Uterus (tissue), 4 donors: Measurements from ENCODE around the gene SH3BGR. TPM values are rescaled to one million over a fixed set of nuclear protein-coding genes. Genes with fewer than 3 reads are reported as not detected.

ENCODE experiments used
- DNase-seq, 2 donors: peaks; one replicate each; pipeline ENCODE4 v3.0.0-alpha.2; 2019 to 2020
- H3K27ac ChIP-seq, 2 donors: fragments of 200-600 bp; sonication (generic); 1 replicate in 1 of 2; 2 replicates in 1 of 2; pipeline ENCODE4 v1.5.1; 2016 to 2018
- H3K27me3 ChIP-seq, 2 donors: fragments of 200-600 bp; sonication (generic); one replicate each; pipeline ENCODE4 v1.5.1; 2018 to 2019; ENCODE audit warnings: control low read depth in 1 of 2
- H3K36me3 ChIP-seq, 2 donors: fragments of 200-600 bp; sonication (generic); one replicate each; pipeline ENCODE4 v1.5.1; 2019; ENCODE audit warnings: control low read depth in 1 of 2
- H3K4me1 ChIP-seq, 2 donors: fragments of 200-600 bp; sonication (generic); one replicate each; pipeline ENCODE4 v1.5.1; 2018 to 2019; ENCODE audit warnings: control low read depth in 1 of 2
- H3K4me3 ChIP-seq, 2 donors: fragments of 200-600 bp; sonication (generic); 1 replicate in 1 of 2; 2 replicates in 1 of 2; pipeline ENCODE4 v1.5.1; 2018 to 2019; ENCODE audit warnings: mild to moderate bottlenecking in 1 of 2
- H3K9me3 ChIP-seq, 2 donors: fragments of 200-600 bp; sonication (generic); one replicate each; pipeline ENCODE4 v1.5.1; 2019; ENCODE audit warnings: control low read depth in 1 of 2
- CTCF ChIP-seq, 4 experiments: fragments of 200-600 bp in 2 of 4; fragments of 450-650 bp in 2 of 4; sonication (generic) in 2 of 4; IDR thresholded peaks; one replicate each; pipeline ENCODE4 v1.5.1; 2016 to 2019; ENCODE audit warnings: antibody characterized with exemption in 4 of 4, mild to moderate bottlenecking in 2 of 4, moderate library complexity in 1 of 4
- POLR2A ChIP-seq, 2 donors: fragments of 450-650 bp; IDR thresholded peaks; one replicate each; pipeline ENCODE4 v1.6.1; 2016; ENCODE audit warnings: antibody characterized with exemption in 2 of 2, mild to moderate bottlenecking in 1 of 2, moderate library complexity in 1 of 2
- intact Hi-C: fragments of 100-400 bp; cut with DNase I; formaldehyde crosslinking; loops from one replicate; pipeline ENCODE4 v1.15.1; 2023; ENCODE audit warnings: low total_unique reads
- total RNA-seq, 4 donors: library from RNA; depleted of rRNA in 3 of 4; stranded (reverse); fragments of >200 nt in 3 of 4; gene quantifications; one replicate each; pipeline versions ENCODE4 v1.1.0 to v1.2.4, GENCODE V29; 2014 to 2023
- donor health status: DM: yes; HTN: yes; CAD: no.

Gene SH3BGR
- total RNA-seq, 4 donors from 2014 or later: 1.1 to 27.9 (median 8.1) TPM; not detected in 1

- no peaks in the 10 kb centered on the region for H3K4me1 ChIP-seq
- intact Hi-C loops: loop anchor here (10.0 kb wide), 1 partner anchor 191 kb away; no protein-coding TSS in a partner anchor
- no peak overlapping the region for H3K4me3 ChIP-seq
- no peaks in the 10 kb centered on the region for H3K27me3 ChIP-seq
- H3K9me3 ChIP-seq: no peaks in the 10 kb centered on the region
- TF ChIP-seq CTCF (IDR thresholded peaks at IDR 0.05) (no peak), POLR2A (IDR thresholded peaks at IDR 0.05) (no peak)
- H3K36me3 ChIP-seq: no peaks in the 10 kb centered on the region
- DNase-seq: no peak
- H3K27ac ChIP-seq: no peak overlapping the region
Observed at GRCh38 chr21:39523399-39523798, 71.6 kb downstream of the SH3BGR start.

GRCh38 chr21:39523915-39524314 lies 72.1 kb downstream of the SH3BGR start:
- no peak overlapping the region for H3K27ac ChIP-seq
- TF ChIP-seq POLR2A (IDR thresholded peaks at IDR 0.05): no peak
- no peak for TF ChIP-seq CTCF (IDR thresholded peaks at IDR 0.05)
- H3K4me1 ChIP-seq: no peaks in the 10 kb centered on the region
- no peaks in the 10 kb centered on the region for H3K27me3 ChIP-seq
- intact Hi-C loops: loop anchor here (10.0 kb wide), 1 partner anchor 191 kb away; no protein-coding TSS in a partner anchor
- H3K36me3 ChIP-seq: no peaks in the 10 kb centered on the region
- no peak for DNase-seq
- no peak overlapping the region for H3K4me3 ChIP-seq
- no peaks in the 10 kb centered on the region for H3K9me3 ChIP-seq

GRCh38 chr21:39525129-39525528 lies 73.4 kb downstream of the SH3BGR start:
- Histone ChIP-seq H3K4me3 (no peak overlapping the region), H3K4me1 (no peaks in the 10 kb centered on the region), H3K36me3 (no peaks in the 10 kb centered on the region), H3K9me3 (no peaks in the 10 kb centered on the region), H3K27me3 (no peaks in the 10 kb centered on the region), H3K27ac (no peak overlapping the region)
- intact Hi-C loops: loop anchor here (10.0 kb wide), 1 partner anchor 190 kb away; no protein-coding TSS in a partner anchor
- TF ChIP-seq CTCF (IDR thresholded peaks at IDR 0.05) (no peak), POLR2A (IDR thresholded peaks at IDR 0.05) (no peak)
- no peak for DNase-seq

DNA sequence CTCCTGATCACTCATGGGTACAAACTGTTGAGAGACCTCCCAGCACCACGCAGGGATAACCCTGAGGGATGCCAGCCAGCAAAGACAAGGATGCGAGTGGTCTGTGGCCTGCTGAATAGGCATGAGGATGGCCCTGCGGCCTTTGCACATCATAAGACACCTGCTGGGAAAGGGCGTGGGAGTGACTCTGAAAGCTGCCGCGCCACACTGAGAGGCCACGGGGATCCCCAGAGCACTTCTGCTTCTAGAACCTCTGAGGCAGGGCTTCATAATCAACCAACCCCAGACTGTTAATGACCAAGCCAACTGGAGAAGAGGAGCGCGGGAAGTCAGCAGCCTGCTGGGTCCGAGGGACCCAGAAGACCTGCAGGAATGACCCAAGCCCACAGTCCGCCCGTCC lies 73.8 kb downstream of the SH3BGR start:
- Histone ChIP-seq H3K4me3 (no peak overlapping the region), H3K9me3 (no peaks in the 10 kb centered on the region), H3K27ac (no peak overlapping the region), H3K27me3 (no peaks in the 10 kb centered on the region), H3K36me3 (no peaks in the 10 kb centered on the region), H3K4me1 (no peaks in the 10 kb centered on the region)
- intact Hi-C loops: loop anchor here (10.0 kb wide), 1 partner anchor 189 kb away; no protein-coding TSS in a partner anchor
- no peak for DNase-seq
- TF ChIP-seq POLR2A (IDR thresholded peaks at IDR 0.05): no peak

- H3K4me1 ChIP-seq: no peaks in the 10 kb centered on the region
- TF ChIP-seq POLR2A (IDR thresholded peaks at IDR 0.05) (no peak), CTCF (IDR thresholded peaks at IDR 0.05) (no peak)
- H3K27ac ChIP-seq: no peak overlapping the region
- no peaks in the 10 kb centered on the region for H3K36me3 ChIP-seq
- intact Hi-C loops: loop anchor here (10.0 kb wide), 1 partner anchor 188 kb away; no protein-coding TSS in a partner anchor
- H3K4me3 ChIP-seq: no peak overlapping the region
- H3K27me3 ChIP-seq: no peaks in the 10 kb centered on the region
- no peak for DNase-seq
- H3K9me3 ChIP-seq: no peaks in the 10 kb centered on the region
Observed at GRCh38 chr21:39527067-39527595, 75.4 kb downstream of the SH3BGR start.
